B cell (primary cell): ENCODE measurements around the gene NOSIP. TPM values are rescaled to one million over a fixed set of nuclear protein-coding genes. Genes with fewer than 3 reads are reported as not detected.

Experiments
- ATAC-seq: fragments of 200-7000 bp; cut with Tn5 transposase; one replicate; pipeline ENCODE4 v1.10.0; 2021; ENCODE audit warnings: low read depth, mild to moderate bottlenecking, moderate number of reproducible peaks, moderate library complexity
- CTCF ChIA-PET: fragments of 350-600 bp; sonication (Branson Sonifier 250); formaldehyde crosslinking; loops from one replicate; lab custom pipeline; 2021; ENCODE audit warnings: antibody characterized with exemption, inconsistent platforms; lab: Charles Lee
- POLR2A ChIA-PET: fragments of 350-600 bp; sonication (Branson Sonifier 250); formaldehyde crosslinking; loops from one replicate; lab custom pipeline; 2021; ENCODE audit warnings: antibody characterized with exemption; lab: Charles Lee
- DNase-seq: peaks from one replicate; pipeline ENCODE4 v3.0.0; 2013
- H2AFZ ChIP-seq: 2 replicates; pipeline ENCODE4 v1.6.1; 2012; ENCODE audit warnings: mild to moderate bottlenecking, low read depth, low read length; ENCODE audit not compliant: insufficient read depth, poor library complexity, severe bottlenecking
- H3K27ac ChIP-seq, 2 donors: 1 replicate in 1 of 2; 2 replicates in 1 of 2; pipeline ENCODE4 v1.5.1; 2012 to 2013; ENCODE audit warnings: low read length in 2 of 2, mild to moderate bottlenecking in 2 of 2, moderate library complexity in 1 of 2
- H3K27me3 ChIP-seq, 4 experiments: fragments of 200-600 bp in 1 of 4; sonication (generic) in 1 of 4; replicated peaks in 1 of 4; 1 replicate in 2 of 4; 2 replicates in 2 of 4; pipeline versions ENCODE4 v1.6.1 to v1.7.0; 2013 to 2016; ENCODE audit warnings: low read length in 3 of 4, mild to moderate bottlenecking in 2 of 4, mixed read lengths in 1 of 4, moderate library complexity in 1 of 4; ENCODE audit not compliant: insufficient read depth in 4 of 4, control insufficient read depth in 3 of 4; ENCODE audit errors: control extremely low read depth in 1 of 4
- H3K36me3 ChIP-seq, 2 experiments: replicated peaks in 1 of 2; 1 replicate in 1 of 2; 2 replicates in 1 of 2; pipeline versions ENCODE4 v1.6.1 to v1.7.1; 2013; ENCODE audit warnings: low read length in 1 of 2; ENCODE audit not compliant: insufficient read depth in 2 of 2, control insufficient read depth in 1 of 2; ENCODE audit errors: control extremely low read depth in 1 of 2, extremely low read depth in 1 of 2
- H3K4me1 ChIP-seq, 2 donors: fragments of 200-600 bp in 1 of 2; sonication (generic) in 1 of 2; 1 replicate in 1 of 2; 2 replicates in 1 of 2; pipeline versions ENCODE4 v1.5.1 to v1.6.1; 2013 to 2017; ENCODE audit warnings: low read length in 2 of 2; ENCODE audit not compliant: control insufficient read depth in 2 of 2, insufficient read depth in 2 of 2
- H3K4me2 ChIP-seq: replicated peaks from 2 replicates; pipeline ENCODE3; 2012; ENCODE audit warnings: mild to moderate bottlenecking, low read depth, low read length; ENCODE audit not compliant: poor library complexity, severe bottlenecking
- H3K4me3 ChIP-seq, 5 experiments: fragments of 200-600 bp in 1 of 5; sonication (generic) in 1 of 5; 1 replicate in 3 of 5; 2 replicates in 2 of 5; pipeline versions ENCODE4 v1.5.1 to v1.7.0; 2011 to 2016; ENCODE audit warnings: low read length in 4 of 5, mild to moderate bottlenecking in 4 of 5, low read depth in 2 of 5, control low read depth in 1 of 5, moderate library complexity in 1 of 5; ENCODE audit not compliant: insufficient read depth in 1 of 5; ENCODE audit errors: control extremely low read depth in 1 of 5, extremely low read depth in 1 of 5
- H3K79me2 ChIP-seq: fragments of 200-600 bp; sonication (generic); one replicate; pipeline ENCODE4 v1.6.0; 2016; ENCODE audit warnings: low read length; ENCODE audit not compliant: control insufficient read depth, insufficient read depth
- H3K9ac ChIP-seq: fragments of 200-600 bp; sonication (generic); 2 replicates; pipeline ENCODE4 v1.6.1; 2017; ENCODE audit warnings: mild to moderate bottlenecking, low read length, moderate library complexity
- H3K9me3 ChIP-seq, 3 donors: one replicate each; pipeline versions ENCODE4 v1.6.1 to v1.7.1; 2013; ENCODE audit warnings: low read length in 2 of 3; ENCODE audit not compliant: control insufficient read depth in 2 of 3, insufficient read depth in 1 of 3; ENCODE audit errors: control extremely low read depth in 1 of 3
- H4K20me1 ChIP-seq: 2 replicates; pipeline ENCODE4 v1.6.0; 2012; ENCODE audit warnings: mild to moderate bottlenecking, low read length; ENCODE audit not compliant: insufficient read depth, control insufficient read depth, poor library complexity, severe bottlenecking
- H3K27ac Mint-ChIP-seq: one replicate; pipeline ENCODE4 v1.8.0; 2021; ENCODE audit warnings: mixed read lengths
- H3K27me3 Mint-ChIP-seq: one replicate; pipeline ENCODE4 v1.8.0; 2021; ENCODE audit warnings: mixed read lengths
- H3K4me1 Mint-ChIP-seq: one replicate; pipeline ENCODE4 v1.8.0; 2021; ENCODE audit warnings: mixed read lengths
- H3K4me3 Mint-ChIP-seq: one replicate; pipeline ENCODE4 v1.8.0; 2021; ENCODE audit warnings: mixed read lengths
- H3K9me3 Mint-ChIP-seq: one replicate; pipeline ENCODE4 v1.8.0; 2022; ENCODE audit warnings: mixed read lengths; ENCODE audit not compliant: insufficient read depth
- CTCF ChIP-seq: fragments of 200-600 bp; IDR thresholded peaks from one replicate; pipeline ENCODE4 v1.8.0; 2022; ENCODE audit warnings: antibody characterized with exemption, mild to moderate bottlenecking
- EZH2 ChIP-seq: IDR thresholded peaks from 2 replicates; pipeline ENCODE4 v1.6.1; 2012; ENCODE audit warnings: borderline replicate concordance, low read depth, mild to moderate bottlenecking, moderate library complexity, low read length; ENCODE audit not compliant: insufficient read depth, poor library complexity, severe bottlenecking
- WGBS: methylation state at CpG from one replicate; pipeline ENCODE4 v1.1.5; 2013; ENCODE audit warnings: missing lambda C conversion rate; ENCODE audit not compliant: insufficient coverage; 5-methylcytosine and 5-hydroxymethylcytosine counted together
- intact Hi-C: fragments of 100-400 bp; cut with micrococcal nuclease; formaldehyde crosslinking; loops from one replicate; pipeline ENCODE4 v1.10.0; 2022
- polyA plus RNA-seq: library from polyadenylated mRNA; depleted of rRNA; stranded (reverse); fragments of >200 nt; gene quantifications from 2 replicates; pipeline ENCODE4 v1.2.3, GENCODE V29; 2012
- total RNA-seq, 2 donors: library from RNA; stranded (reverse); fragments of 120-200 nt in 1 of 2; gene quantifications; 1 replicate in 1 of 2; 2 replicates in 1 of 2; pipeline versions ENCODE4 v1.2.3 to v1.2.4, GENCODE V29; 2013 to 2022

Gene NOSIP
- total and polyA plus RNA-seq, 2 donors (not counting 1 experiment from before 2014, with no cell fraction given): 55.5 to 135 TPM

GRCh38 chr19:49616945-49617344, 36.6 kb upstream of the NOSIP start:
- no peak overlapping the region for H3K4me3 Mint-ChIP-seq
- Histone ChIP-seq H3K9me3 (peaks cover 0 to 11% (median 0%) of the 10 kb centered on the region in 3 donors), H4K20me1 (peaks cover 83% of the 10 kb centered on the region), H3K4me2 (no peak overlapping the region), H2AFZ (no peak overlapping the region), H3K27me3 (no peaks in the 10 kb centered on the region), H3K36me3 (peaks cover 11 to 78% of the 10 kb centered on the region in 2 experiments), H3K9ac (no peak overlapping the region), H3K4me3 (no peak overlapping the region), H3K27ac (no peak overlapping the region), H3K79me2 (peaks cover 56% of the 10 kb centered on the region), H3K4me1 (no peaks in the 10 kb centered on the region)
- DNase-seq (no peak), ATAC-seq (no peak)
- POLR2A ChIA-PET: interaction anchor here (1.5 kb wide), 1 partner anchor 60 kb away, joined by 3 read pairs; no protein-coding TSS in a partner anchor
- peaks cover 9% of the 10 kb centered on the region for H3K4me1 Mint-ChIP-seq
- 100% methylated on average over 4 of the region's 7 CpGs for WGBS
- H3K27ac Mint-ChIP-seq: no peak overlapping the region
- no peak for TF ChIP-seq CTCF
- no peak for TF ChIP-seq EZH2
- no peaks in the 10 kb centered on the region for H3K9me3 Mint-ChIP-seq
- H3K27me3 Mint-ChIP-seq: no peaks in the 10 kb centered on the region
- CTCF ChIA-PET: interaction anchor here (0.7 kb wide), 1 partner anchor 781 kb away, joined by 3 read pairs; no protein-coding TSS in a partner anchor
- intact Hi-C loops: no loop called here

GRCh38 chr19:49616532-49616931, 36.2 kb upstream of the NOSIP start:
- Histone ChIP-seq H3K9me3 (peaks cover 0 to 11% (median 0%) of the 10 kb centered on the region in 3 donors), H3K27me3 (no peaks in the 10 kb centered on the region), H3K4me2 (no peak overlapping the region), H3K9ac (no peak overlapping the region), H3K4me1 (no peaks in the 10 kb centered on the region), H3K79me2 (peaks cover 53% of the 10 kb centered on the region), H3K4me3 (no peak overlapping the region), H3K36me3 (peaks cover 11 to 74% of the 10 kb centered on the region in 2 experiments), H3K27ac (no peak overlapping the region), H2AFZ (no peak overlapping the region), H4K20me1 (peaks cover 80% of the 10 kb centered on the region)
- WGBS: 96% methylated on average over 6 of the region's 7 CpGs
- CTCF ChIA-PET: no interaction called here
- no peak overlapping the region for H3K4me3 Mint-ChIP-seq
- no peak overlapping the region for H3K27ac Mint-ChIP-seq
- no peak for TF ChIP-seq CTCF
- TF ChIP-seq EZH2: no peak
- POLR2A ChIA-PET: interaction anchor here (1.5 kb wide), 1 partner anchor 60 kb away, joined by 3 read pairs; no protein-coding TSS in a partner anchor
- no peak for DNase-seq
- peaks cover 9% of the 10 kb centered on the region for H3K4me1 Mint-ChIP-seq
- H3K27me3 Mint-ChIP-seq: no peaks in the 10 kb centered on the region
- no peak for ATAC-seq
- intact Hi-C loops: no loop called here
- no peaks in the 10 kb centered on the region for H3K9me3 Mint-ChIP-seq
